PC-3 (cell line): ENCODE results near the gene C14orf119. TPM values are rescaled to one million over a fixed set of nuclear protein-coding genes. Genes with fewer than 3 reads are reported as not detected.

Experiments
- ATAC-seq: fragments of 200-7000 bp; cut with Tn5 transposase; 2 replicates; pipeline ENCODE4 v1.9.1; 2020; ENCODE audit warnings: mild to moderate bottlenecking, moderate library complexity
- BruUV-seq: library from RNA; stranded (reverse); fragments of 400-500 nt; replicated peaks from 2 replicates; lab custom pipeline; 2021; lab: Mats Ljungman, UMichigan
- CTCF ChIA-PET: fragments of 300-600 bp; sonication (Branson Sonifier 250); formaldehyde crosslinking; loops from one replicate; lab custom pipeline; 2022; ENCODE audit warnings: antibody characterized with exemption; lab: Charles Lee
- POLR2A ChIA-PET: fragments of 300-600 bp; sonication (Branson Sonifier 250); formaldehyde crosslinking; loops from one replicate; lab custom pipeline; 2022; ENCODE audit warnings: antibody characterized with exemption; ENCODE audit not compliant: unreplicated experiment; lab: Charles Lee
- DNase-seq: peaks from one replicate; pipeline ENCODE4 v3.0.0-alpha.2; 2015
- H2AFZ ChIP-seq: fragments of 300-600 bp; sonication (generic); 2 replicates; pipeline ENCODE4 v1.6.0; 2016; ENCODE audit warnings: antibody characterized with exemption, low read length
- H3F3A ChIP-seq: fragments of 300-600 bp; sonication (generic); one replicate; pipeline ENCODE4 v1.6.0; 2017; ENCODE audit warnings: antibody characterized with exemption, low read length, control low read depth, mild to moderate bottlenecking; ENCODE audit not compliant: unreplicated experiment
- H3K27ac ChIP-seq: fragments of 300-600 bp; sonication (generic); 2 replicates; pipeline ENCODE4 v1.5.1; 2016; ENCODE audit warnings: mild to moderate bottlenecking, low read length
- H3K27me3 ChIP-seq: fragments of 300-600 bp; sonication (generic); 2 replicates; pipeline ENCODE4 v1.6.1; 2016; ENCODE audit warnings: low read length, mixed read lengths
- H3K36me3 ChIP-seq: fragments of 300-600 bp; sonication (generic); 2 replicates; pipeline ENCODE4 v1.6.1; 2016; ENCODE audit warnings: low read depth, mixed run types, low read length, mixed read lengths
- H3K4me1 ChIP-seq: fragments of 300-600 bp; sonication (generic); 2 replicates; pipeline ENCODE4 v1.5.1; 2016; ENCODE audit warnings: low read length; ENCODE audit not compliant: insufficient read depth
- H3K4me2 ChIP-seq: fragments of 300-600 bp; sonication (generic); 2 replicates; pipeline ENCODE4 v1.6.0; 2016; ENCODE audit warnings: low read length
- H3K4me3 ChIP-seq: fragments of 300-600 bp; sonication (generic); 2 replicates; pipeline ENCODE4 v1.5.1; 2016; ENCODE audit warnings: mild to moderate bottlenecking, low read length, mixed read lengths
- H3K79me2 ChIP-seq: fragments of 300-600 bp; sonication (generic); 2 replicates; pipeline ENCODE4 v1.6.1; 2017; ENCODE audit warnings: low read length, mixed read lengths
- H3K9ac ChIP-seq: fragments of 300-600 bp; sonication (generic); 2 replicates; pipeline ENCODE4 v1.6.0; 2016; ENCODE audit warnings: mild to moderate bottlenecking, low read length
- H3K9me2 ChIP-seq: fragments of 300-600 bp; sonication (generic); replicated peaks from 2 replicates; pipeline ENCODE4 v1.6.1; 2016; ENCODE audit warnings: mixed run types, low read length, mixed read lengths
- H3K9me3 ChIP-seq: fragments of 300-600 bp; sonication (generic); 2 replicates; pipeline ENCODE4 v1.6.1; 2016; ENCODE audit warnings: low read length, mixed read lengths
- H4K20me1 ChIP-seq: fragments of 300-600 bp; sonication (generic); 2 replicates; pipeline ENCODE4 v1.6.1; 2016; ENCODE audit warnings: low read length, mixed read lengths
- EZH2 ChIP-seq: fragments of 300-600 bp; sonication (generic); IDR thresholded peaks from one replicate; pipeline ENCODE4 v1.6.1; 2017; ENCODE audit warnings: antibody characterized with exemption, mild to moderate bottlenecking, low read length; ENCODE audit not compliant: unreplicated experiment
- EZH2phosphoT487 ChIP-seq: fragments of 300-600 bp; sonication (generic); IDR thresholded peaks from 2 replicates; pipeline ENCODE4 v1.6.1; 2018; ENCODE audit warnings: mild to moderate bottlenecking, antibody characterized with exemption, low read length, borderline replicate concordance
- intact Hi-C: fragments of 100-400 bp; cut with micrococcal nuclease; formaldehyde crosslinking; loops from 2 replicates; pipeline ENCODE4 v1.9.0; 2023
- total RNA-seq: library from RNA; depleted of rRNA; stranded (reverse); fragments of >200 nt; gene quantifications from 2 replicates; pipeline ENCODE4 v1.2.3, GENCODE V29; 2014
- TF ChIP-seq, protein P1 (sequence below): fragments of 300-600 bp; sonication (generic); conservative IDR thresholded peaks from 2 replicates; pipeline ENCODE4 v1.5.1; 2017; ENCODE audit warnings: antibody characterized with exemption, low read depth, mild to moderate bottlenecking, low read length

C14orf119 gene
- total RNA-seq, 1 experiment from 2014 or later, result 49.6 TPM

DNA sequence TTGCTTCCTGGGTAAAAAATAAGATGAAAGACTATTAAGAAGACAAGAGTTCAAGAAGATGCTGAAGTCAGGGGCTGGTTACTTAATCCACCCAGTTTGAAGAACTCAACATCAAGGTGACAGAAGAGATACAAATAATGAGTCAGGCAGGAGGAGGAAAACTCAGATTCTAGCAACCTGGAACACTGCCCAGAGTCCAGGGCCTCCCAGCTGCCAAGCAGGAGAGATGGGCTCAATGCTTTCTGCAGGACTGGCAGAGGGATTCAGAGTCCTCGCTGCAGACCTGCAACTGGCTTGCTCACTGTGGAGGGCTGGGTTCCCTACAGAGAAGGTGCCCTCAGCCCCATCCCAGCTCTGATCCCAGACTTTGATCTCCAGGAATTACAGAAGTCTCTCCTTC is 52.4 kb downstream of the C14orf119 start:
- no peaks in the 10 kb centered on the region; the same call in 1 of the 2 replicates for H3K4me1 ChIP-seq
- no TSS peak for BruUV-seq
- H3K4me3 ChIP-seq, result no peak overlapping the region
- CTCF ChIA-PET, result no interaction called here
- intact Hi-C loops, result no loop called here
- H3K9ac ChIP-seq, result no peak overlapping the region
- 0 out of 2 replicates have a peak, but pooled peaks cover 12% of the 10 kb centered on the region for H3K27me3 ChIP-seq
- H3K9me2 ChIP-seq, result no peaks in the 10 kb centered on the region
- H3F3A ChIP-seq, result no peaks in the 10 kb centered on the region
- no peaks in the 10 kb centered on the region for H3K79me2 ChIP-seq
- no peak overlapping the region for H3K27ac ChIP-seq
- no peaks in the 10 kb centered on the region for H3K9me3 ChIP-seq
- H2AFZ ChIP-seq, result no peak overlapping the region
- H3K36me3 ChIP-seq, result no peaks in the 10 kb centered on the region
- TF ChIP-seq EZH2 (no peak), EZH2phosphoT487 (no peak)
- TF ChIP-seq, protein P1, sequence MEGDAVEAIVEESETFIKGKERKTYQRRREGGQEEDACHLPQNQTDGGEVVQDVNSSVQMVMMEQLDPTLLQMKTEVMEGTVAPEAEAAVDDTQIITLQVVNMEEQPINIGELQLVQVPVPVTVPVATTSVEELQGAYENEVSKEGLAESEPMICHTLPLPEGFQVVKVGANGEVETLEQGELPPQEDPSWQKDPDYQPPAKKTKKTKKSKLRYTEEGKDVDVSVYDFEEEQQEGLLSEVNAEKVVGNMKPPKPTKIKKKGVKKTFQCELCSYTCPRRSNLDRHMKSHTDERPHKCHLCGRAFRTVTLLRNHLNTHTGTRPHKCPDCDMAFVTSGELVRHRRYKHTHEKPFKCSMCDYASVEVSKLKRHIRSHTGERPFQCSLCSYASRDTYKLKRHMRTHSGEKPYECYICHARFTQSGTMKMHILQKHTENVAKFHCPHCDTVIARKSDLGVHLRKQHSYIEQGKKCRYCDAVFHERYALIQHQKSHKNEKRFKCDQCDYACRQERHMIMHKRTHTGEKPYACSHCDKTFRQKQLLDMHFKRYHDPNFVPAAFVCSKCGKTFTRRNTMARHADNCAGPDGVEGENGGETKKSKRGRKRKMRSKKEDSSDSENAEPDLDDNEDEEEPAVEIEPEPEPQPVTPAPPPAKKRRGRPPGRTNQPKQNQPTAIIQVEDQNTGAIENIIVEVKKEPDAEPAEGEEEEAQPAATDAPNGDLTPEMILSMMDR, result no peak
- POLR2A ChIA-PET, result no interaction called here
- no peaks in the 10 kb centered on the region for H4K20me1 ChIP-seq
- H3K4me2 ChIP-seq, result no peak overlapping the region
- peak; percentile 61 for DNase-seq
- 0 out of 2 replicates have a peak, but pooled peaks have one; percentile 22 for ATAC-seq

GRCh38 chr14:23148591-23149249 is 53.4 kb downstream of the C14orf119 start:
- no peak overlapping the region for H3K4me2 ChIP-seq
- H3F3A ChIP-seq, result no peaks in the 10 kb centered on the region
- no peaks in the 10 kb centered on the region for H3K9me3 ChIP-seq
- H3K27ac ChIP-seq, result no peak overlapping the region
- H4K20me1 ChIP-seq, result no peaks in the 10 kb centered on the region
- ATAC-seq, result no peak
- no peak overlapping the region for H3K9ac ChIP-seq
- H3K27me3 ChIP-seq, result 0 out of 2 replicates have a peak, but pooled peaks cover 10% of the 10 kb centered on the region
- CTCF ChIA-PET, result no interaction called here
- DNase-seq, result no peak
- intact Hi-C loops, result no loop called here
- no peaks in the 10 kb centered on the region; the same call in 1 of the 2 replicates for H3K4me1 ChIP-seq
- POLR2A ChIA-PET, result no interaction called here
- BruUV-seq, result no TSS peak
- no peak overlapping the region for H2AFZ ChIP-seq
- no peak overlapping the region for H3K4me3 ChIP-seq
- no peaks in the 10 kb centered on the region for H3K9me2 ChIP-seq
- TF ChIP-seq EZH2 (no peak), EZH2phosphoT487 (no peak)
- TF ChIP-seq, protein P1, result no peak
- H3K36me3 ChIP-seq, result no peaks in the 10 kb centered on the region
- H3K79me2 ChIP-seq, result no peaks in the 10 kb centered on the region

DNA sequence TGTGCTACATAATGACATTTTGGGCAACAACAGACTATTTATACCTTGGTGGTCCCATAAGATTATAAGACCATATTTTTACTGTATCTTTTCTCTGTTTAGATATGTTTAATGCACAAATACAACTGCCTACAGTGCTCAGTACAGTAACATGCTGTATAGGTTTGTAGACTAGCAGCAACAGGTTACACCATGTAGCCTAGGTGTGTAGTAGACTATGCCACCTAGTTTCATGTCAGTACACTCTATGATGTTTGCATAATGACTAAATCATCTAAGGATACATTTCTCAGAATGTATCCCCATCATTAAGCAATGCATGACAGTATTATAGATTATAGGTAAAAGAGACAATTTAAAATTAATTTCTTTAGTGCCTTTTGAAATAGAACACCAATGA is 54.4 kb downstream of the C14orf119 start:
- DNase-seq, result peak; percentile 41
- ATAC-seq, result peak; percentile 50
- H3K9me3 ChIP-seq, result no peaks in the 10 kb centered on the region
- H3K27ac ChIP-seq, result no peak overlapping the region
- no peak overlapping the region for H3K9ac ChIP-seq
- intact Hi-C loops, result no loop called here
- no peaks in the 10 kb centered on the region for H3K9me2 ChIP-seq
- ChIA-PET CTCF (no interaction called here), POLR2A (no interaction called here)
- TF ChIP-seq, protein P1, result no peak
- TF ChIP-seq EZH2phosphoT487 (no peak), EZH2 (no peak)
- no peaks in the 10 kb centered on the region; the same call in 1 of the 2 replicates for H3K4me1 ChIP-seq
- no peaks in the 10 kb centered on the region for H3F3A ChIP-seq
- no peaks in the 10 kb centered on the region for H3K27me3 ChIP-seq
- no peak overlapping the region for H2AFZ ChIP-seq
- H4K20me1 ChIP-seq, result no peaks in the 10 kb centered on the region
- H3K4me2 ChIP-seq, result no peak overlapping the region
- no peaks in the 10 kb centered on the region for H3K36me3 ChIP-seq
- BruUV-seq, result no TSS peak
- H3K4me3 ChIP-seq, result no peak overlapping the region
- no peaks in the 10 kb centered on the region for H3K79me2 ChIP-seq
